Neural progenitor cell (in vitro differentiated cells): Measurements from ENCODE around the gene TARBP1. TPM values are rescaled to one million over a fixed set of nuclear protein-coding genes. Genes with fewer than 3 reads are reported as not detected.
"Not testable (repeated sequence)": the region's sequence is repeated elsewhere in the genome, so short reads cannot be mapped to it uniquely, and the experiment has no call there.

Experiments
- DNase-seq: peaks from one replicate; pipeline ENCODE4 v3.0.0-alpha.2; 2016; ENCODE audit warnings: low spot score
- H2AFZ ChIP-seq: fragments of 200-600 bp; sonication (generic); replicated peaks from 2 replicates; pipeline ENCODE4 v1.6.1; 2016; ENCODE audit warnings: antibody characterized with exemption
- H3F3A ChIP-seq: fragments of 200-600 bp; sonication (generic); 2 replicates; pipeline ENCODE4 v1.6.1; 2016; ENCODE audit warnings: antibody characterized with exemption, low read depth
- H3K27ac ChIP-seq: fragments of 200-600 bp; sonication (generic); 2 replicates; pipeline ENCODE4 v1.5.1; 2016; ENCODE audit warnings: mild to moderate bottlenecking
- H3K27me3 ChIP-seq: fragments of 200-600 bp; sonication (generic); 2 replicates; pipeline ENCODE4 v1.6.1; 2016; ENCODE audit warnings: mild to moderate bottlenecking, moderate library complexity
- H3K36me3 ChIP-seq: fragments of 200-600 bp; sonication (generic); 2 replicates; pipeline ENCODE4 v1.5.1; 2016
- H3K4me1 ChIP-seq: fragments of 200-600 bp; sonication (generic); 2 replicates; pipeline ENCODE4 v1.6.1; 2016; ENCODE audit warnings: mixed run types
- H3K4me2 ChIP-seq: fragments of 200-600 bp; sonication (generic); 2 replicates; pipeline ENCODE4 v1.6.1; 2016
- H3K4me3 ChIP-seq: fragments of 200-600 bp; sonication (generic); 2 replicates; pipeline ENCODE4 v1.5.1; 2016
- H3K79me2 ChIP-seq: fragments of 200-600 bp; sonication (generic); 2 replicates; pipeline ENCODE4 v1.6.1; 2016; ENCODE audit warnings: low read depth
- H3K9ac ChIP-seq: fragments of 200-600 bp; sonication (generic); 2 replicates; pipeline ENCODE4 v1.6.1; 2016
- H3K9me3 ChIP-seq: fragments of 200-600 bp; sonication (generic); 2 replicates; pipeline ENCODE4 v1.5.1; 2016; ENCODE audit warnings: low read depth
- H4K20me1 ChIP-seq: fragments of 200-600 bp; sonication (generic); 2 replicates; pipeline ENCODE4 v1.6.1; 2016; ENCODE audit warnings: low read depth
- H3K27ac Mint-ChIP-seq: 3 replicates; pipeline ENCODE4 v1.8.0; 2021; ENCODE audit warnings: mixed read lengths
- H3K27me3 Mint-ChIP-seq: 2 replicates; pipeline ENCODE4 v1.8.0; 2022; ENCODE audit warnings: low read depth, mild to moderate bottlenecking, inconsistent platforms, moderate library complexity, mixed read lengths; ENCODE audit not compliant: insufficient read depth
- H3K36me3 Mint-ChIP-seq: 3 replicates; pipeline ENCODE4 v1.8.0; 2021; ENCODE audit warnings: mixed read lengths
- H3K4me1 Mint-ChIP-seq: 3 replicates; pipeline ENCODE4 v1.8.0; 2021; ENCODE audit warnings: mixed read lengths
- H3K4me3 Mint-ChIP-seq: 3 replicates; pipeline ENCODE4 v1.8.0; 2021; ENCODE audit warnings: mild to moderate bottlenecking, moderate library complexity, mixed read lengths
- H3K9me3 Mint-ChIP-seq: 3 replicates; pipeline ENCODE4 v1.8.0; 2020; ENCODE audit warnings: mixed read lengths
- EZH2 ChIP-seq: fragments of 200-600 bp; sonication (generic); IDR thresholded peaks from 2 replicates; pipeline ENCODE4 v1.6.1; 2017; ENCODE audit warnings: antibody characterized with exemption, mild to moderate bottlenecking, moderate library complexity
- EZH2phosphoT487 ChIP-seq: fragments of 200-600 bp; sonication (generic); IDR thresholded peaks from 2 replicates; pipeline ENCODE4 v1.6.1; 2017; ENCODE audit warnings: antibody characterized with exemption
- total RNA-seq: library from RNA; depleted of rRNA; stranded (reverse); fragments of >200 nt; gene quantifications from 2 replicates; pipeline ENCODE4 v1.2.3, GENCODE V29; 2015; ENCODE audit warnings: low replicate concordance
- TF ChIP-seq, protein P1 (sequence below): fragments of 200-600 bp; sonication (generic); IDR thresholded peaks from 2 replicates; pipeline ENCODE4 v1.5.1; 2017; ENCODE audit warnings: antibody characterized with exemption, mild to moderate bottlenecking

TARBP1 gene
- total RNA-seq, 1 donor from 2014 or later, result 99.0 TPM

GRCh38 chr1:234401658-234402057 is 77.3 kb downstream of the TARBP1 start:
- Histone ChIP-seq H3F3A (no peaks in the 10 kb centered on the region), H3K36me3 (no peaks in the 10 kb centered on the region)

DNA sequence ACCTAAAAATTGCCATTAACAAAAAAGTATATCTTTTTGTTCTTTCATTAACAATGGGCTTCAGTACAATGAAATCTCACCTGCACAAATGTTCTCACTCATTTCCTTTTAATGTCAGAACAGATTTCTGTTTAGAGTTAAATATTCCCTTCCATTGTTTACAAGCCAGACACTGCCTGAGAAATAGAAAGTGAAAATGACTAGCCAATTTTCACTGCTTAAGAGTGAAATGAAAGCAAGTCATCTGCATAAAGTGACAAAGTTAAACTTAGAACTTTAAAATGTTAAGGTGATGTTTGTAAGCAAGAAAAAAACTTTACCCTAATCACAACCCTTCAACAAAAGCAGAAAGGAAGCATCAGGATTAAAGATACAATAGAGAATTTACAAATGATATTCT is 78.2 kb downstream of the TARBP1 start:
- no peaks in the 10 kb centered on the region for H3K9me3 ChIP-seq
- no peaks in the 10 kb centered on the region for H3K27me3 ChIP-seq
- no peaks in the 10 kb centered on the region for H3K36me3 ChIP-seq
- no peak overlapping the region for H3K9ac ChIP-seq
- no peak overlapping the region for H3K27ac Mint-ChIP-seq
- H4K20me1 ChIP-seq, result no peaks in the 10 kb centered on the region
- H3K27me3 Mint-ChIP-seq, result no peaks in the 10 kb centered on the region
- H3K4me3 Mint-ChIP-seq, result no peak overlapping the region
- no peaks in the 10 kb centered on the region for H3K4me1 Mint-ChIP-seq
- no peaks in the 10 kb centered on the region for H3K4me1 ChIP-seq
- H3F3A ChIP-seq, result no peaks in the 10 kb centered on the region
- H3K9me3 Mint-ChIP-seq, result no peaks in the 10 kb centered on the region
- no peak overlapping the region for H2AFZ ChIP-seq
- TF ChIP-seq, protein P1, sequence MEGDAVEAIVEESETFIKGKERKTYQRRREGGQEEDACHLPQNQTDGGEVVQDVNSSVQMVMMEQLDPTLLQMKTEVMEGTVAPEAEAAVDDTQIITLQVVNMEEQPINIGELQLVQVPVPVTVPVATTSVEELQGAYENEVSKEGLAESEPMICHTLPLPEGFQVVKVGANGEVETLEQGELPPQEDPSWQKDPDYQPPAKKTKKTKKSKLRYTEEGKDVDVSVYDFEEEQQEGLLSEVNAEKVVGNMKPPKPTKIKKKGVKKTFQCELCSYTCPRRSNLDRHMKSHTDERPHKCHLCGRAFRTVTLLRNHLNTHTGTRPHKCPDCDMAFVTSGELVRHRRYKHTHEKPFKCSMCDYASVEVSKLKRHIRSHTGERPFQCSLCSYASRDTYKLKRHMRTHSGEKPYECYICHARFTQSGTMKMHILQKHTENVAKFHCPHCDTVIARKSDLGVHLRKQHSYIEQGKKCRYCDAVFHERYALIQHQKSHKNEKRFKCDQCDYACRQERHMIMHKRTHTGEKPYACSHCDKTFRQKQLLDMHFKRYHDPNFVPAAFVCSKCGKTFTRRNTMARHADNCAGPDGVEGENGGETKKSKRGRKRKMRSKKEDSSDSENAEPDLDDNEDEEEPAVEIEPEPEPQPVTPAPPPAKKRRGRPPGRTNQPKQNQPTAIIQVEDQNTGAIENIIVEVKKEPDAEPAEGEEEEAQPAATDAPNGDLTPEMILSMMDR, result no peak
- TF ChIP-seq EZH2, result no peak
- no peak for TF ChIP-seq EZH2phosphoT487
- no peak overlapping the region for H3K4me2 ChIP-seq
- no peak for DNase-seq
- no peak overlapping the region for H3K27ac ChIP-seq
- H3K36me3 Mint-ChIP-seq, result no peaks in the 10 kb centered on the region
- no peak overlapping the region for H3K4me3 ChIP-seq
- no peaks in the 10 kb centered on the region for H3K79me2 ChIP-seq

More at GRCh38 chr1:234401658-234402057, 77.3 kb downstream of the TARBP1 start:
- Histone ChIP-seq H3K4me2 (no peak overlapping the region), H3K4me1 (no peaks in the 10 kb centered on the region), H3K9me3 (no peaks in the 10 kb centered on the region), H2AFZ (no peak overlapping the region), H3K27me3 (no peaks in the 10 kb centered on the region), H3K9ac (no peak overlapping the region), H3K79me2 (no peaks in the 10 kb centered on the region), H3K27ac (no peak overlapping the region), H3K4me3 (no peak overlapping the region), H4K20me1 (no peaks in the 10 kb centered on the region)
- TF ChIP-seq EZH2, result no peak
- TF ChIP-seq EZH2phosphoT487, result no peak
- TF ChIP-seq, protein P1, result no peak
- Mint-ChIP-seq H3K9me3 (no peaks in the 10 kb centered on the region), H3K27ac (no peak overlapping the region), H3K4me3 (no peak overlapping the region), H3K4me1 (no peaks in the 10 kb centered on the region), H3K36me3 (no peaks in the 10 kb centered on the region), H3K27me3 (no peaks in the 10 kb centered on the region)
- no peak for DNase-seq

DNA sequence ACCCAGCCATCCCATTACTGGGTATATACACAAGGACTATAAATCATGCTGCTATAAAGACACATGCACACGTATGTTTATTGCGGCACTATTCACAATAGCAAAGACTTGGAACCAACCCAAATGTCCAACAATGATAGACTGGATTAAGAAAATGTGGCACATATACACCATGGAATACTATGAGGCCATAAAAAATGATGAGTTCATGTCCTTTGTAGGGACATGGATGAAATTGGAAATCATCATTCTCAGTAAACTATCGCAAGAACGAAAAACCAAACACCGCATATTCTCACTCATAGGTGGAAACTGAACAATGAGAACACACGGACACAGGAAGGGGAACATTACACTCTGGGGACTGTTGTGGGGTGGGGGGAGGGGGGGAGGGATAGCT is 79.5 kb downstream of the TARBP1 start:
- not testable (repeated sequence) for H3K27ac ChIP-seq, H3K27me3 ChIP-seq, H3F3A ChIP-seq, H3K36me3 Mint-ChIP-seq, H3K27me3 Mint-ChIP-seq, H3K9me3 Mint-ChIP-seq, H3K4me2 ChIP-seq, DNase-seq, H3K27ac Mint-ChIP-seq, H3K4me1 ChIP-seq, H3K4me3 Mint-ChIP-seq, H3K9ac ChIP-seq, H3K79me2 ChIP-seq, H3K4me1 Mint-ChIP-seq, H3K4me3 ChIP-seq, H3K9me3 ChIP-seq, H3K36me3 ChIP-seq, H2AFZ ChIP-seq, H4K20me1 ChIP-seq

GRCh38 chr1:234398849-234399381 is 80.1 kb downstream of the TARBP1 start:
- Mint-ChIP-seq H3K9me3 (no peaks in the 10 kb centered on the region), H3K27ac (no peak overlapping the region)
- H2AFZ ChIP-seq, result no peak overlapping the region

More at GRCh38 chr1:234398849-234399381, 80.1 kb downstream of the TARBP1 start:
- no peaks in the 10 kb centered on the region for H4K20me1 ChIP-seq
- no peak for DNase-seq
- no peaks in the 10 kb centered on the region for H3K36me3 ChIP-seq
- no peaks in the 10 kb centered on the region for H3K9me3 ChIP-seq
- Mint-ChIP-seq H3K4me1 (no peaks in the 10 kb centered on the region), H3K27me3 (peaks cover 2% of the 10 kb centered on the region), H3K36me3 (no peaks in the 10 kb centered on the region), H3K4me3 (no peak overlapping the region)
- no peak overlapping the region for H3K4me2 ChIP-seq
- no peaks in the 10 kb centered on the region for H3F3A ChIP-seq
- no peak overlapping the region for H3K4me3 ChIP-seq
- H3K27ac ChIP-seq, result no peak overlapping the region
- H3K9ac ChIP-seq, result no peak overlapping the region
- TF ChIP-seq EZH2phosphoT487 (no peak), EZH2 (no peak)
- TF ChIP-seq, protein P1, result no peak
- no peaks in the 10 kb centered on the region for H3K79me2 ChIP-seq
- H3K4me1 ChIP-seq, result no peaks in the 10 kb centered on the region
- no peaks in the 10 kb centered on the region for H3K27me3 ChIP-seq
